BLaER1 treated with 17β-estradiol and CSF1 and Interleukin-3, amounts not matched to agents 10 nM and 100 nM (cell line): ENCODE results near the gene SH3PXD2A.
"Not testable (repeated sequence)": the region's sequence is repeated elsewhere in the genome, so short reads cannot be mapped to it uniquely, and the experiment has no call there.

Experiments used
- H3K27ac ChIP-seq, 11 experiments: shearing (Covaris generic); formaldehyde crosslinking; 2 replicates each; pipeline ENCODE4 v1.8.1; 2022
- H3K27me3 ChIP-seq, 11 experiments: shearing (Covaris generic); formaldehyde crosslinking; 2 replicates each; pipeline ENCODE4 v1.8.1; 2022
- H3K36me3 ChIP-seq, 11 experiments: shearing (Covaris generic); formaldehyde crosslinking; 2 replicates each; pipeline ENCODE4 v1.8.1; 2022
- H3K4me1 ChIP-seq, 10 experiments: shearing (Covaris generic); formaldehyde crosslinking; 2 replicates each; pipeline ENCODE4 v1.8.1; 2022
- H3K4me2 ChIP-seq, 11 experiments: shearing (Covaris generic); formaldehyde crosslinking; 2 replicates each; pipeline ENCODE4 v1.8.1; 2022
- H3K4me3 ChIP-seq, 10 experiments: shearing (Covaris generic); formaldehyde crosslinking; 2 replicates each; pipeline ENCODE4 v1.8.1; 2022
- H3K9ac ChIP-seq, 11 experiments: shearing (Covaris generic); formaldehyde crosslinking; 2 replicates each; pipeline ENCODE4 v1.8.1; 2022
- H3K9me3 ChIP-seq, 11 experiments: shearing (Covaris generic); formaldehyde crosslinking; replicated peaks in 1 of 11; 2 replicates each; pipeline ENCODE4 v1.8.1; 2022
- H4K20me1 ChIP-seq, 11 experiments: shearing (Covaris generic); formaldehyde crosslinking; 2 replicates each; pipeline ENCODE4 v1.8.1; 2022
- Cebpa-rat ChIP-seq, 11 experiments: shearing (Covaris generic); IDR thresholded peaks; 2 replicates each; pipeline ENCODE4 v1.8.1; 2022

The SH3PXD2A gene

DNA sequence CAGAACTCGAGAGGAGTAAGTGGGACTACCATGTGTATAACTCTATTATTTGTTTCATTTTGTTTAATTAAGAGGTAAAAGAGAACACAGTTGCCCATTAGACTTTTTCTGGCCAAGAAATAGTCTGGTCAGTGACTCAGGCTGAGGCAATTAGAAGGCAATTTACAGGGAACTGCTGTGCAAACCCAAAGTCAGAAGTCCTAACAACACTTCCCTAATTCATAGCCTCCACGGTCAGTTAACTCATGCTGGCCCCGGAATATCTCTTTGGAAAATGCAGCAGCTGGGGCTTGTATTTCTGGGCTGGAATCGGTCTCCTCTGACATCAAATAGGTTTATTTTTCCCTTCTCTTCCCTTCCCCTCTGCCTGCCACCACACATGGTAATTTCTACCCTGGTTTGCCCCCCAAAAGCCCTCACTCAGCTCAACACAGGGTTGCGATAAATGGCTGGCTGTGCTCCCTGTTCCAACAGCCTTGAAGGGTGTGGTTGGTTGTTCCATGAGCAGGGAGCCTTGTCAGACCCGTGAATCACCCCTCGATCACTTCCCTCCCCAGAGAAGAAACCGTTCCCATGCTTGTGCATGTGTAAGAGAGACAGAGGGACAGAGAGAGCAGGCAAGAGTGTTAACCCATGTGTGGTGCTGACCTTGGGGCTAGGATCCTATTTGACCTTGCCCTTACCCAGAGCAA, 5.3 kb downstream of the SH3PXD2A start:
- Histone ChIP-seq H3K4me1 (peaks cover 90 to 97% (median 94%) of the 10 kb centered on the region in 10 experiments), H3K4me2 (peak overlapping the region; percentile 83 to 97 (median 93)), H3K27me3 (no peaks in the 10 kb centered on the region), H3K27ac (peak overlapping the region; percentile 20 to 73 (median 58); a peak in 20 of 22 replicates), H3K9me3 (no peaks in the 10 kb centered on the region), H3K36me3 (peaks cover 0 to 41% (median 23%) of the 10 kb centered on the region in 11 experiments; a peak in 11 of 22 replicates), H3K4me3 (peak overlapping the region in 4 of 10 experiments; percentile 6 to 19 (median 14); a peak in 4 of 20 replicates), H4K20me1 (peaks cover 0 to 95% (median 81%) of the 10 kb centered on the region in 11 experiments; a peak in 20 of 22 replicates), H3K9ac (peak overlapping the region in 9 of 11 experiments; percentile 8 to 61 (median 54); a peak in 14 of 22 replicates)
- no peak for TF ChIP-seq Cebpa-rat (IDR thresholded peaks at IDR 0.05)

DNA sequence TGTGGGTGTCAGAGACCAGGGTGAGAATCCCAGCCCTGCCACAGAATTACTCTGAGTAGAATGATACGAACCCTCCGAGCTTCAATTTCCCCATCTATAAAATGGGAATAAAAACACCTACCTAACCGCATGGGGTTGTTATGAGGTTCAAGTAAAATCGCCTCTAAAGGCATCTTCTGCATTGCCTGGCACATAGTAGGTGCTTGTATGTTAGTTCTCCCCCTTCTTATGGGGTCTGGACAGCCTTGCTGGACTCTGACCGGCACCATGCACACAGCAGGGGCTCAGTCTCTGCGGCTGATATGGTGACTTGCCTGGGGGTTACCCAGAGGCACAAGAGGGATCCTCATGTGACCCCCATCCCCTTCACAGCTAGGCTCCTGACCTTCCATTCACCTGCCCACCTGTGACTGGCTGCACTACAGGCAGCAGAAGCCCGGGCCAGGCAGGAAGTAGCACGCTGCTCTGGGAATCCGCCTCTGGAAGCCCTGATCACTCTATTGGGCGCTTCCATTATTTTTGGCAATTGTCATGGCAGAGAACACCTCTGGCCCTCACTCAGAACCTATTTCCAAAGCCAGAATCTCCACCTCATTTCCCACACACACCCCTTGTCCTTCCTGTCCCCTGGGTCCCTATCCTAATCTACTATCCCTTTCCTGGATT, 6.0 kb downstream of the SH3PXD2A start:
- H3K27me3 ChIP-seq = no peaks in the 10 kb centered on the region
- peak overlapping the region in 10 of 11 experiments; percentile 20 to 73 (median 62); a peak in 20 of 22 replicates for H3K27ac ChIP-seq
- H3K36me3 ChIP-seq = peaks cover 0 to 47% (median 23%) of the 10 kb centered on the region in 11 experiments; a peak in 11 of 22 replicates
- H3K4me3 ChIP-seq = peak overlapping the region in 2 of 10 experiments; percentile 11 to 17; a peak in 4 of 20 replicates
- peaks cover 0 to 98% (median 82%) of the 10 kb centered on the region in 11 experiments; a peak in 20 of 22 replicates for H4K20me1 ChIP-seq
- H3K9ac ChIP-seq = peak overlapping the region in 6 of 11 experiments; percentile 36 to 61 (median 56); a peak in 9 of 22 replicates
- no peak for TF ChIP-seq Cebpa-rat (IDR thresholded peaks at IDR 0.05)
- peaks cover 97 to 100% (median 100%) of the 10 kb centered on the region in 10 experiments for H3K4me1 ChIP-seq
- H3K4me2 ChIP-seq = peak overlapping the region; percentile 83 to 97 (median 93); a peak in 21 of 22 replicates
- no peaks in the 10 kb centered on the region for H3K9me3 ChIP-seq

- peaks cover 98 to 100% (median 100%) of the 10 kb centered on the region in 10 experiments for H3K4me1 ChIP-seq
- no peak for TF ChIP-seq Cebpa-rat (IDR thresholded peaks at IDR 0.05)
- peak overlapping the region; percentile 83 to 97 (median 93) for H3K4me2 ChIP-seq
- peaks cover 0 to 48% (median 22%) of the 10 kb centered on the region in 11 experiments; a peak in 11 of 22 replicates for H3K36me3 ChIP-seq
- H3K9me3 ChIP-seq = no peaks in the 10 kb centered on the region
- no peak overlapping the region for H3K4me3 ChIP-seq
- no peaks in the 10 kb centered on the region for H3K27me3 ChIP-seq
- H4K20me1 ChIP-seq = peaks cover 0 to 98% (median 82%) of the 10 kb centered on the region in 11 experiments; a peak in 20 of 22 replicates
- H3K9ac ChIP-seq = peak overlapping the region in 5 of 11 experiments; percentile 0 to 36 (median 18); a peak in 4 of 22 replicates
- H3K27ac ChIP-seq = peak overlapping the region in 8 of 11 experiments; percentile 4 to 57 (median 30); a peak in 12 of 22 replicates
Observed at GRCh38 chr10:103847909-103848468, 7.4 kb downstream of the SH3PXD2A start.

DNA sequence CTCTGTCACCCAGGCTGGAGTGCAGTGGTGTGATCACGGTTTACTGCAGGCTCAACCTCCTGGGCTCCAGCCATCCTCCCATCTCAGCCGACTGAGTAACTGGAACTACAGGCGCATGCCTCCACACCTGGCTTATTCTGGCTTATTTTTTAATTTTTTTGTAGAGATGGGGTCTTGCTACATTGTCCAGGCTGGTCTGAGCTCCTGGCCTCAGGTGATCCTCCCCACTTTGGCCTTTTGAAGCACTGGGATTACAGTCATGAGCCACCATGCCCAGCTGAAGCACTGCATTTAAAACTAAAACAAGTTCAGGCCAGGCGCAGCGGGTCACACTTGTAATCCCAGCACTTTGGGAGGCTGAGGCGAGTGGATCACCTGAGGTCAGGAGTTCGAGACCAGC, 8.0 kb downstream of the SH3PXD2A start:
- Histone ChIP-seq H3K9ac (no peak overlapping the region), H3K9me3 (no peaks in the 10 kb centered on the region), H3K36me3 (peaks cover 0 to 45% (median 17%) of the 10 kb centered on the region in 11 experiments; a peak in 11 of 22 replicates), H3K4me1 (peaks cover 95 to 100% (median 100%) of the 10 kb centered on the region in 10 experiments), H3K27ac (peak overlapping the region in 4 of 11 experiments; percentile 10 to 80 (median 78); a peak in 4 of 22 replicates), H3K4me3 (no peak overlapping the region), H4K20me1 (peaks cover 0 to 97% (median 76%) of the 10 kb centered on the region in 11 experiments; a peak in 19 of 22 replicates), H3K4me2 (peak overlapping the region; percentile 83 to 96 (median 91)), H3K27me3 (no peaks in the 10 kb centered on the region)
- no peak for TF ChIP-seq Cebpa-rat (IDR thresholded peaks at IDR 0.05)

GRCh38 chr10:103845972-103846371, 9.4 kb downstream of the SH3PXD2A start:
- Histone ChIP-seq H3K9me3 (no peaks in the 10 kb centered on the region), H3K36me3 (peaks cover 0 to 31% (median 11%) of the 10 kb centered on the region in 11 experiments; a peak in 9 of 22 replicates), H4K20me1 (peaks cover 0 to 91% (median 62%) of the 10 kb centered on the region in 11 experiments; a peak in 19 of 22 replicates), H3K4me2 (peak overlapping the region; percentile 83 to 96 (median 91)), H3K27me3 (no peaks in the 10 kb centered on the region), H3K4me3 (peak overlapping the region in 8 of 10 experiments; percentile 23 to 56 (median 38); a peak in 11 of 20 replicates), H3K4me1 (peaks cover 90 to 99% (median 95%) of the 10 kb centered on the region in 10 experiments), H3K9ac (peak overlapping the region in 10 of 11 experiments; percentile 34 to 70 (median 60); a peak in 20 of 22 replicates), H3K27ac (peak overlapping the region; percentile 38 to 81 (median 76); a peak in 21 of 22 replicates)
- no peak for TF ChIP-seq Cebpa-rat (IDR thresholded peaks at IDR 0.05)

DNA sequence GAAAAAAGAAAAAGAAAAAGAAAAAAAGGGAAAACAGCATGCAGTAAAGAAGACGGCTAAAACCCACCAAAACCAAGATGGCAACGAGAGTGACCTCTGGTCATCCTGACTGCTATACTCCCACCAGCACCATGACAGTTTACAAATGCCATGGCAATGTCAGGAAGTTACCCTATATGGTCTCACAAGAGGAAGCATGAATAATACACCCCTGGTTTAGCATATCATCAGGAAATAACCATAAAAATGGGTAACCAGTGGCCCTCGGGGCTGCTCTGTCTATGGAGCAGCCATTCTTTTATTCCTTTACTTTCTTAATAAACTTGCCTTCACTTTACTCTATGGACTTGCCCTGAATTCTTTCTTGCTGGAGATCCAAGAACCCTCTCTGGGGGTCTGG, 10.0 kb downstream of the SH3PXD2A start:
- peak overlapping the region in 8 of 10 experiments; percentile 22 to 56 (median 38); a peak in 10 of 20 replicates for H3K4me3 ChIP-seq
- peaks cover 90 to 99% (median 95%) of the 10 kb centered on the region in 10 experiments for H3K4me1 ChIP-seq
- peak overlapping the region in 10 of 11 experiments; percentile 34 to 70 (median 60); a peak in 17 of 22 replicates for H3K9ac ChIP-seq
- H3K27me3 ChIP-seq, H3K9me3 ChIP-seq: not testable (repeated sequence)
- H3K27ac ChIP-seq = peak overlapping the region; percentile 38 to 81 (median 76); a peak in 21 of 22 replicates
- H3K4me2 ChIP-seq = peak overlapping the region; percentile 83 to 96 (median 91)
- peaks cover 0 to 91% (median 56%) of the 10 kb centered on the region in 11 experiments; a peak in 19 of 22 replicates for H4K20me1 ChIP-seq
- peaks cover 0 to 25% (median 4%) of the 10 kb centered on the region in 11 experiments; a peak in 5 of 22 replicates for H3K36me3 ChIP-seq

- peaks cover 0 to 87% (median 43%) of the 10 kb centered on the region in 11 experiments; a peak in 18 of 22 replicates for H4K20me1 ChIP-seq
- peak overlapping the region; percentile 83 to 96 (median 91) for H3K4me2 ChIP-seq
- H3K4me1 ChIP-seq = peaks cover 89 to 99% (median 95%) of the 10 kb centered on the region in 10 experiments
Observed at GRCh38 chr10:103843854-103844570, 11.4 kb downstream of the SH3PXD2A start.

More at GRCh38 chr10:103843854-103844570, 11.4 kb downstream of the SH3PXD2A start:
- H3K27me3 ChIP-seq = no peaks in the 10 kb centered on the region
- peaks cover 0 to 11% (median 4%) of the 10 kb centered on the region in 11 experiments; a peak in 4 of 22 replicates for H3K36me3 ChIP-seq
- H3K9me3 ChIP-seq = no peaks in the 10 kb centered on the region
- no peak overlapping the region; a peak in 2 of 20 replicates for H3K4me3 ChIP-seq
- H3K9ac ChIP-seq = peak overlapping the region in 6 of 11 experiments; percentile 5 to 52 (median 11); a peak in 8 of 22 replicates
- H3K27ac ChIP-seq = peak overlapping the region in 10 of 11 experiments; percentile 4 to 81 (median 68); a peak in 18 of 22 replicates
- no peak for TF ChIP-seq Cebpa-rat (IDR thresholded peaks at IDR 0.05)
